Activated CD8-positive, alpha-beta T cell treated with anti-CD3 and anti-CD28 coated beads for 36 hours (primary cell): ENCODE data around the gene WDR64. TPM values are rescaled to one million over a fixed set of nuclear protein-coding genes. Genes with fewer than 3 reads are reported as not detected.

Source experiments
- ATAC-seq: fragments of 200-7000 bp; cut with Tn5 transposase; one replicate; pipeline ENCODE4 v1.10.0; 2021; ENCODE audit warnings: mild to moderate bottlenecking, moderate library complexity
- CTCF ChIA-PET: fragments of 350-600 bp; sonication (Branson Sonifier 250); formaldehyde crosslinking; loops from one replicate; lab custom pipeline; 2021; ENCODE audit warnings: antibody characterized with exemption; lab: Charles Lee
- POLR2A ChIA-PET: fragments of 350-600 bp; sonication (Branson Sonifier 250); formaldehyde crosslinking; loops from one replicate; lab custom pipeline; 2021; ENCODE audit warnings: antibody characterized with exemption; lab: Charles Lee
- DNase-seq: peaks from one replicate; pipeline ENCODE4 v3.0.0-alpha.2; 2020
- H3K27ac Mint-ChIP-seq: one replicate; pipeline ENCODE4 v1.8.0; 2021; ENCODE audit warnings: mild to moderate bottlenecking, mixed read lengths
- H3K27me3 Mint-ChIP-seq: one replicate; pipeline ENCODE4 v1.8.0; 2021; ENCODE audit warnings: mixed read lengths
- H3K36me3 Mint-ChIP-seq: one replicate; pipeline ENCODE4 v1.8.0; 2021; ENCODE audit warnings: low read depth, mixed read lengths
- H3K4me1 Mint-ChIP-seq: one replicate; pipeline ENCODE4 v1.8.0; 2021; ENCODE audit warnings: low read depth, mixed read lengths
- H3K4me3 Mint-ChIP-seq: one replicate; pipeline ENCODE4 v1.8.0; 2021; ENCODE audit warnings: mild to moderate bottlenecking, moderate library complexity, mixed read lengths
- H3K9me3 Mint-ChIP-seq: one replicate; pipeline ENCODE4 v1.8.0; 2021; ENCODE audit warnings: mixed read lengths
- CTCF ChIP-seq: fragments of 200-600 bp; IDR thresholded peaks from one replicate; pipeline ENCODE4 v1.8.0; 2022; ENCODE audit warnings: antibody characterized with exemption, mild to moderate bottlenecking
- intact Hi-C: fragments of 100-400 bp; cut with micrococcal nuclease; formaldehyde crosslinking; loops from one replicate; pipeline ENCODE4 v1.10.0; 2022
- total RNA-seq, 2 experiments: library from RNA; stranded (reverse); gene quantifications; one replicate each; pipeline ENCODE4 v1.2.3, GENCODE V29; 2021

Gene WDR64
- total RNA-seq, 2 experiments from 2014 or later: not detected

- Mint-ChIP-seq H3K36me3 (peaks cover 6% of the 10 kb centered on the region), H3K27me3 (no peaks in the 10 kb centered on the region), H3K4me1 (peaks cover 22% of the 10 kb centered on the region), H3K27ac (no peak overlapping the region), H3K9me3 (no peaks in the 10 kb centered on the region), H3K4me3 (no peak overlapping the region)
- DNase-seq (no peak), ATAC-seq (no peak)
- POLR2A ChIA-PET: no interaction called here
- CTCF ChIA-PET: interaction anchor here (2.0 kb wide), 1 partner anchor 10 kb away, joined by 9 read pairs; no protein-coding TSS in a partner anchor
- intact Hi-C loops: loop anchor here (10.0 kb wide), 1 partner anchor 387 kb away; no protein-coding TSS in a partner anchor
- no peak for TF ChIP-seq CTCF
These were observed 34.7 kb upstream of the WDR64 start for GRCh38 chr1:241617426-241617825.

- Mint-ChIP-seq H3K4me1 (peaks cover 7% of the 10 kb centered on the region), H3K27ac (no peak overlapping the region), H3K4me3 (no peak overlapping the region), H3K36me3 (peaks cover 6% of the 10 kb centered on the region), H3K27me3 (no peaks in the 10 kb centered on the region), H3K9me3 (no peaks in the 10 kb centered on the region)
- TF ChIP-seq CTCF: no peak
- CTCF ChIA-PET: interaction anchor here (4.1 kb wide), 1 partner anchor 11 kb away, joined by 20 read pairs; no protein-coding TSS in a partner anchor
- DNase-seq (no peak), ATAC-seq (no peak)
- intact Hi-C loops: no loop called here
- POLR2A ChIA-PET: interaction anchor here (1.2 kb wide), 1 partner anchor 60 kb away, joined by 3 read pairs; no protein-coding TSS in a partner anchor
These were observed 29.4 kb upstream of the WDR64 start for GRCh38 chr1:241622669-241623068.

GRCh38 chr1:241624935-241625334 lies 27.1 kb upstream of the WDR64 start:
- DNase-seq (no peak), ATAC-seq (no peak)
- no peaks in the 10 kb centered on the region for H3K9me3 Mint-ChIP-seq
- CTCF ChIA-PET: interaction anchor here (4.1 kb wide), 1 partner anchor 12 kb away, joined by 37 read pairs; no protein-coding TSS in a partner anchor
- intact Hi-C loops: loop anchor here (5.0 kb wide), 1 partner anchor 222 kb away; the partner anchor contains the start of gene EXO1
- no peaks in the 10 kb centered on the region for H3K27me3 Mint-ChIP-seq
- H3K36me3 Mint-ChIP-seq: peaks cover 10% of the 10 kb centered on the region
- no peak overlapping the region for H3K27ac Mint-ChIP-seq
- no peak overlapping the region for H3K4me3 Mint-ChIP-seq
- POLR2A ChIA-PET: interaction anchor here (1.0 kb wide), 1 partner anchor 12 kb away, joined by 3 read pairs; no protein-coding TSS in a partner anchor
- TF ChIP-seq CTCF: no peak
- H3K4me1 Mint-ChIP-seq: peaks cover 16% of the 10 kb centered on the region

GRCh38 chr1:241627453-241628259 lies 24.4 kb upstream of the WDR64 start:
- CTCF ChIA-PET: interaction anchor here (0.8 to 4.1 kb wide), 15 partner anchors 10 to 371 kb away, joined by 3 to 37 read pairs (median 4); partner anchors contain the start of genes KMO and MAP1LC3C
- peak overlapping the region; percentile 85 for H3K27ac Mint-ChIP-seq
- no peaks in the 10 kb centered on the region for H3K9me3 Mint-ChIP-seq
- POLR2A ChIA-PET: interaction anchor here (0.9 kb wide), 1 partner anchor 10 kb away, joined by 3 read pairs; no protein-coding TSS in a partner anchor
- no peaks in the 10 kb centered on the region for H3K27me3 Mint-ChIP-seq
- DNase-seq (peak; percentile 59), ATAC-seq (peak; percentile 91)
- peak; percentile 73 for TF ChIP-seq CTCF
- H3K4me1 Mint-ChIP-seq: peaks cover 31% of the 10 kb centered on the region
- intact Hi-C loops: loop anchor here (2.0 to 5.0 kb wide), 2 partner anchors 97 to 220 kb away; partner anchors contain the start of gene EXO1
- H3K36me3 Mint-ChIP-seq: peaks cover 16% of the 10 kb centered on the region
- H3K4me3 Mint-ChIP-seq: peak overlapping the region; percentile 53
